Activated naive CD4-positive, alpha-beta T cell treated with anti-CD3 and anti-CD28 coated beads, Interleukin-2, amount 10 ng/mL, durations not matched to agents 7 days and 5 days (primary cell): ENCODE results near the gene CMKLR1.

Source experiments
- CTCF ChIA-PET: fragments of 350-600 bp; sonication (Branson Sonifier 250); formaldehyde crosslinking; loops from one replicate; lab custom pipeline; 2021; ENCODE audit warnings: antibody characterized with exemption; lab: Charles Lee
- DNase-seq: peaks from one replicate; pipeline ENCODE4 v3.0.0-alpha.2; 2020
- H3K27ac Mint-ChIP-seq: one replicate; pipeline ENCODE4 v1.8.0; 2021; ENCODE audit warnings: mild to moderate bottlenecking, moderate library complexity, mixed read lengths
- H3K27me3 Mint-ChIP-seq: one replicate; pipeline ENCODE4 v1.8.0; 2021; ENCODE audit warnings: mild to moderate bottlenecking, mixed read lengths
- H3K36me3 Mint-ChIP-seq: one replicate; pipeline ENCODE4 v1.8.0; 2021; ENCODE audit warnings: mixed read lengths
- H3K4me1 Mint-ChIP-seq: one replicate; pipeline ENCODE4 v1.8.0; 2021; ENCODE audit warnings: mixed read lengths
- H3K4me3 Mint-ChIP-seq: one replicate; pipeline ENCODE4 v1.8.0; 2021; ENCODE audit warnings: mild to moderate bottlenecking, moderate library complexity, mixed read lengths
- H3K9me3 Mint-ChIP-seq: one replicate; pipeline ENCODE4 v1.8.0; 2021; ENCODE audit warnings: mixed read lengths

CMKLR1 gene

GRCh38 chr12:108252523-108252922 is 86.6 kb downstream of the CMKLR1 start:
- H3K9me3 Mint-ChIP-seq = no peaks in the 10 kb centered on the region
- H3K36me3 Mint-ChIP-seq = no peaks in the 10 kb centered on the region
- no peaks in the 10 kb centered on the region for H3K4me1 Mint-ChIP-seq
- no peak overlapping the region for H3K4me3 Mint-ChIP-seq
- peaks cover 14% of the 10 kb centered on the region for H3K27me3 Mint-ChIP-seq
- CTCF ChIA-PET = no interaction called here
- no peak for DNase-seq
- H3K27ac Mint-ChIP-seq = no peak overlapping the region

- H3K9me3 Mint-ChIP-seq = no peaks in the 10 kb centered on the region
- CTCF ChIA-PET = no interaction called here
- H3K27ac Mint-ChIP-seq = no peak overlapping the region
- H3K4me3 Mint-ChIP-seq = no peak overlapping the region
- DNase-seq = no peak
- H3K36me3 Mint-ChIP-seq = no peaks in the 10 kb centered on the region
- H3K27me3 Mint-ChIP-seq = peaks cover 5% of the 10 kb centered on the region
- H3K4me1 Mint-ChIP-seq = no peaks in the 10 kb centered on the region
Measured at GRCh38 chr12:108248011-108248410, 91.1 kb downstream of the CMKLR1 start.

GRCh38 chr12:108247130-108247529 is 92.0 kb downstream of the CMKLR1 start:
- CTCF ChIA-PET = no interaction called here
- Mint-ChIP-seq H3K4me1 (no peaks in the 10 kb centered on the region), H3K27me3 (peaks cover 5% of the 10 kb centered on the region), H3K36me3 (no peaks in the 10 kb centered on the region), H3K4me3 (no peak overlapping the region), H3K27ac (no peak overlapping the region), H3K9me3 (no peaks in the 10 kb centered on the region)
- no peak for DNase-seq

- no peaks in the 10 kb centered on the region for H3K36me3 Mint-ChIP-seq
- H3K9me3 Mint-ChIP-seq = no peaks in the 10 kb centered on the region
- no peak for DNase-seq
- CTCF ChIA-PET = no interaction called here
- no peak overlapping the region for H3K27ac Mint-ChIP-seq
- no peaks in the 10 kb centered on the region for H3K4me1 Mint-ChIP-seq
- no peak overlapping the region for H3K4me3 Mint-ChIP-seq
- peaks cover 5% of the 10 kb centered on the region for H3K27me3 Mint-ChIP-seq
Measured at GRCh38 chr12:108241986-108242703, 97.0 kb downstream of the CMKLR1 start.

- Mint-ChIP-seq H3K4me3 (no peak overlapping the region), H3K27ac (no peak overlapping the region), H3K9me3 (no peaks in the 10 kb centered on the region), H3K36me3 (no peaks in the 10 kb centered on the region), H3K27me3 (peaks cover 11% of the 10 kb centered on the region), H3K4me1 (no peaks in the 10 kb centered on the region)
- no peak for DNase-seq
- CTCF ChIA-PET = no interaction called here
Measured at GRCh38 chr12:108240928-108241327, 98.2 kb downstream of the CMKLR1 start.

- H3K4me3 Mint-ChIP-seq = no peak overlapping the region
- H3K9me3 Mint-ChIP-seq = no peaks in the 10 kb centered on the region
- no peak overlapping the region for H3K27ac Mint-ChIP-seq
- CTCF ChIA-PET = no interaction called here
- DNase-seq = no peak
- no peaks in the 10 kb centered on the region for H3K4me1 Mint-ChIP-seq
- H3K36me3 Mint-ChIP-seq = no peaks in the 10 kb centered on the region
- H3K27me3 Mint-ChIP-seq = peaks cover 9% of the 10 kb centered on the region
Measured at GRCh38 chr12:108240027-108240785, 98.9 kb downstream of the CMKLR1 start.

- no peaks in the 10 kb centered on the region for H3K36me3 Mint-ChIP-seq
- H3K4me3 Mint-ChIP-seq = no peak overlapping the region
- CTCF ChIA-PET = interaction anchor here (1.0 kb wide), 1 partner anchor 27 kb away, joined by 3 read pairs; no protein-coding TSS in a partner anchor
- no peaks in the 10 kb centered on the region for H3K4me1 Mint-ChIP-seq
- DNase-seq = no peak
- H3K27ac Mint-ChIP-seq = no peak overlapping the region
- H3K9me3 Mint-ChIP-seq = no peaks in the 10 kb centered on the region
- peaks cover 8% of the 10 kb centered on the region for H3K27me3 Mint-ChIP-seq
Measured at GRCh38 chr12:108239378-108239777, 99.7 kb downstream of the CMKLR1 start.

GRCh38 chr12:108238474-108238873 is 100.6 kb downstream of the CMKLR1 start:
- H3K9me3 Mint-ChIP-seq = no peaks in the 10 kb centered on the region
- H3K4me3 Mint-ChIP-seq = no peak overlapping the region
- H3K4me1 Mint-ChIP-seq = no peaks in the 10 kb centered on the region
- CTCF ChIA-PET = interaction anchor here (1.0 to 1.5 kb wide), 2 partner anchors 24 to 28 kb away, joined by 3 read pairs; no protein-coding TSS in a partner anchor
- no peak for DNase-seq
- peaks cover 8% of the 10 kb centered on the region for H3K27me3 Mint-ChIP-seq
- no peaks in the 10 kb centered on the region for H3K36me3 Mint-ChIP-seq
- H3K27ac Mint-ChIP-seq = no peak overlapping the region
